ENCODE measurements around the gene SURF1. TPM values are rescaled to one million over a fixed set of nuclear protein-coding genes. Genes with fewer than 3 reads are reported as not detected.
"Not testable (repeated sequence)": the region's sequence is repeated elsewhere in the genome, so short reads cannot be mapped to it uniquely, and the experiment has no call there.

The SURF1 gene
- total RNA-seq, 6 experiments from 2014 or later: 25.3 to 29.1 (median 26.8) TPM

DNA sequence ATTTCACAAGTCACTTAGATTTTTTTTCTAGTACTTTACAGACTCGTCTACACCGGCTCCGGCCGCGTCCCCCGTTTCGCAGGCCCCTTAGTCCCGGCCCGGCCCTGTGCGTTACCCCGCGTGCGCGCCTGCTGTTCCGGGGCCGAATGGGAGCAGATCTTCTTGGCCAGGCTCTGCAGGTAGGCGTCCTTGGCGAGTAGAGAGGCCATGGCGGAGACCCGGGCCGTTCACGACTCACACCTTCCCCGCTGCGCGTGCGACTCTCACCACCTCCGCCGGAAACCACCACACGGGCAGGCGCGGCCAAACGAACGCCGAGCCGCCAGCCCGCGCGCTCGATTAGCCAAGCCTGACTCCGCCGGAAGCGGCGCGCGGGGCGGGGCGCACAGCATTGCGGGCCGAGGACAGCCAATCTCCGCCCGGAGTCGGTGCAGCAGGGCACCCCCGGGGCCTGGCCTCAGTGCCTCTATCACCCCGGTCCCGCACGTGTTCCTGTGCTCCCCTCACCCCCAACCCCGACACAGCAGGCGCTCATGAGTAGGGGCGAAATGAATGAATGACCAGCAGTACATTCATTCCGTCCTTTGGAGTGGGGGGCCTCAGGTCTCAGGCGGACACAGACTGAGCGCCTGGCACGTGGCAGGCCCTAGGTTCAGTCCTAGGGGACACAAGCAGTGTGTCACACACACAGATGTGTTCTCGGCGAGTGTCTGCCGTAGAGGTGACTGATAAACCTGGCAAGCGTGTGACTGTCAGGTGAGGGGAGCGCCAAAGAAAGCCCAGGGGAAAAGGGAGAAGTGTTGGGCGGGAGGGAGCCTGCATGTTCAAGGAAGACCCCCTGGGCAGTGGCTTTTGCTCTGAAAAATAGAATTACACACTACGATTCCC, 20.1 kb downstream of the SURF1 start, which contains the start of gene SURF6:
Gene SURF6 (minus strand): TSS at position 265 of the 888 bp plus-strand sequence. CDS start 56 bp downstream, at position 209.
- Mint-ChIP-seq H3K27ac (peak within 1 kb of the TSS; percentile 92), H3K4me1 (ENCODE audit: low read depth) (peaks cover 7% of the 10 kb centered on the region), H3K4me3 (peak within 1 kb of the TSS; percentile 99), H3K36me3 (ENCODE audit: low read depth) (peaks cover 27% of the 10 kb centered on the region), H3K9me3 (no peaks in the 10 kb centered on the region), H3K27me3 (ENCODE audit: insufficient read depth) (peaks cover 4% of the 10 kb centered on the region; the same call in 1 of the 2 replicates)
- peak; percentile 82 for DNase-seq
- TF ChIP-seq, protein P1, sequence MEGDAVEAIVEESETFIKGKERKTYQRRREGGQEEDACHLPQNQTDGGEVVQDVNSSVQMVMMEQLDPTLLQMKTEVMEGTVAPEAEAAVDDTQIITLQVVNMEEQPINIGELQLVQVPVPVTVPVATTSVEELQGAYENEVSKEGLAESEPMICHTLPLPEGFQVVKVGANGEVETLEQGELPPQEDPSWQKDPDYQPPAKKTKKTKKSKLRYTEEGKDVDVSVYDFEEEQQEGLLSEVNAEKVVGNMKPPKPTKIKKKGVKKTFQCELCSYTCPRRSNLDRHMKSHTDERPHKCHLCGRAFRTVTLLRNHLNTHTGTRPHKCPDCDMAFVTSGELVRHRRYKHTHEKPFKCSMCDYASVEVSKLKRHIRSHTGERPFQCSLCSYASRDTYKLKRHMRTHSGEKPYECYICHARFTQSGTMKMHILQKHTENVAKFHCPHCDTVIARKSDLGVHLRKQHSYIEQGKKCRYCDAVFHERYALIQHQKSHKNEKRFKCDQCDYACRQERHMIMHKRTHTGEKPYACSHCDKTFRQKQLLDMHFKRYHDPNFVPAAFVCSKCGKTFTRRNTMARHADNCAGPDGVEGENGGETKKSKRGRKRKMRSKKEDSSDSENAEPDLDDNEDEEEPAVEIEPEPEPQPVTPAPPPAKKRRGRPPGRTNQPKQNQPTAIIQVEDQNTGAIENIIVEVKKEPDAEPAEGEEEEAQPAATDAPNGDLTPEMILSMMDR (IDR thresholded peaks at IDR 0.05): no peak

DNA sequence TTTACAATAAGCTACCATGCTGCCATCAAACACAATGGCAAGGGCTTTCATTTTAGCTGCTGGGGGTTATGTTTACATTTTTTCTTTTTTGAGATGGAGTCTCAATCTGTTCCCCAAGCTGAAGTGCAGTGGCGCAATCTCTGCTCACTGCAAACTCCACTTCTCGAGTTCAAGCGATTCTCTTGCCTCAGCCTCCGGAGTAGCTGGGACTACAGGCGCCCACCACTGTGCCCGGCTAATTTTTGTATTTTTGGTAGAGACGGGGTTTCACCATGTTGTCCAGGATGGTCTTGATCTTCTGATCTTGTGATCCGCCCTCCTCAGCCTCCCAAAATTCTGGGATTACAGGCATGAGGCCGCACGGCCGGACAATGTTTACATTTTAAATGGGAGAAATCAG, 21.4 kb downstream of the SURF1 start:
- H3K9me3 Mint-ChIP-seq; DNase-seq; H3K4me1 Mint-ChIP-seq (ENCODE audit: low read depth); H3K27me3 Mint-ChIP-seq (ENCODE audit: insufficient read depth): not testable (repeated sequence)
- Mint-ChIP-seq H3K4me3 (peak overlapping the region; percentile 99), H3K27ac (peak overlapping the region; percentile 92; the same call in 1 of the 2 replicates), H3K36me3 (ENCODE audit: low read depth) (peaks cover 34% of the 10 kb centered on the region)

DNA sequence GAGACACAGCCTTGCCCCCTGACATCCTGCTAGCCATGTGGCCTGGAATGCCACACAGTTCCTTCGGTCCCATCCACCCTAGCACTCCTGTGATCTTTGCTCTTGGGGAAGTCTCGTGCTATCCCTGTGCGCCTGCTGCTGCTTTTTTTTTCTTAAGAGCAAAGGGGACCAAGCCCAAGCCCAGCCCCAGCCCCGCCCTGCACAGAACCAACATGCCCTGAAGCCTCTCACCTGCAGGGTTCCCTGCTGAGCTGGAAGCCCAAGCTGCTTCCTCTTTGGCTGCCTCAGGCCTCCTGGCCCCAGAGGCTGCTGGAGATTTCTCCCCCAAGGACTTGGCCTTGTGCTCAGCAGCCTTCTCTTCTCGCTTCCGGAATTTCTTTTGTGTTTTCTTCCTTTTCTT, 22.1 kb downstream of the SURF1 start:
- TF ChIP-seq, protein P1 (IDR thresholded peaks at IDR 0.05): no peak
- Mint-ChIP-seq H3K4me1 (ENCODE audit: low read depth) (peaks cover 7% of the 10 kb centered on the region), H3K27ac (no peak overlapping the region), H3K27me3 (ENCODE audit: insufficient read depth) (peaks cover 4% of the 10 kb centered on the region; the same call in 1 of the 2 replicates), H3K9me3 (no peaks in the 10 kb centered on the region), H3K4me3 (peak overlapping the region; percentile 99; the same call in 1 of the 2 replicates), H3K36me3 (ENCODE audit: low read depth) (peaks cover 32% of the 10 kb centered on the region)
- DNase-seq: no peak

DNA sequence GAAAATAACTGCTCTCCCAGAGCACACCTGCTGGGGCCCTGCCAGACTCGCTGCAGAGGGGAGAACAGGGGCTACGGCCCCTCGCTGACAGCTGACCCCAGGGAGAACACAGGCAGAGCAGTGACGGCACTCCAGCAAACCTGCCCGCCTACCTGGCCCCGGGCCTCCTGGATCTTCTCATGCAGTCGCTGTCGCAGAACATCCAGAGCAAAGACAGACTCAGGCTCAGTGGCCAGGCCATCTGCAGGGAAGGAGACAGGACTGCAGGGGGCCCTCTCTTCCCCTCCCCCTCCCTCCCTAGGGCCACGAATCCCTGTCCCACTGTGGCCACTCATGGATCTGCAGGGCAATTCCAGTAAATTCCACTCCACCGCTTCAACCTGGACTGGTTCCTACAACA, 22.7 kb downstream of the SURF1 start:
- H3K4me1 Mint-ChIP-seq (ENCODE audit: low read depth): peaks cover 7% of the 10 kb centered on the region
- no peak for DNase-seq
- peaks cover 31% of the 10 kb centered on the region for H3K36me3 Mint-ChIP-seq (ENCODE audit: low read depth)
- peaks cover 4% of the 10 kb centered on the region; the same call in 1 of the 2 replicates for H3K27me3 Mint-ChIP-seq (ENCODE audit: insufficient read depth)
- no peak overlapping the region; the same call in 1 of the 2 replicates for H3K4me3 Mint-ChIP-seq
- H3K27ac Mint-ChIP-seq: no peak overlapping the region
- TF ChIP-seq, protein P1 (IDR thresholded peaks at IDR 0.05): peak; percentile 48
- no peaks in the 10 kb centered on the region for H3K9me3 Mint-ChIP-seq

DNA sequence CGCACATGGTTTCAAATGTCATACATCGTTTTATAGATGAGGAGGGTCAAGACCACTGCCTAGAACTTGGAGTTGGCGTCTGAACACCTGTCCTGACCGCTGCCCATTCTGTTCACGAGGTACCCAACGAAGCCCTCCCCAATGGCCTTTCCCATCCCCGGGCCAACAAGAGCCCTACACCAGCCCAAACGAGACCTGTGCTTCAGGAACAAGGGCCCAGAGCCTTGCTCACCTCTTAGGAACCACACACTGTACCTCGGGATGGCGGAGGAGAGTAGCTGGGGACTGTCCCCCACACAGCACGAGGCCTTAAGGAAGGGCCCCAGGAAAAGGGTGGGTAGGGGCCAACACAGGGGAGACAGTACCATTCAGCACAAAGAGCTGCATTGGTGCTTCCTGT, 23.3 kb downstream of the SURF1 start:
- H3K27me3 Mint-ChIP-seq (ENCODE audit: insufficient read depth): peaks cover 4% of the 10 kb centered on the region
- no peak overlapping the region for H3K4me3 Mint-ChIP-seq
- H3K27ac Mint-ChIP-seq: no peak overlapping the region
- H3K9me3 Mint-ChIP-seq: no peaks in the 10 kb centered on the region
- peaks cover 7% of the 10 kb centered on the region for H3K4me1 Mint-ChIP-seq (ENCODE audit: low read depth)
- DNase-seq: no peak
- TF ChIP-seq, protein P1 (IDR thresholded peaks at IDR 0.05): no peak
- H3K36me3 Mint-ChIP-seq (ENCODE audit: low read depth): peaks cover 31% of the 10 kb centered on the region

DNA sequence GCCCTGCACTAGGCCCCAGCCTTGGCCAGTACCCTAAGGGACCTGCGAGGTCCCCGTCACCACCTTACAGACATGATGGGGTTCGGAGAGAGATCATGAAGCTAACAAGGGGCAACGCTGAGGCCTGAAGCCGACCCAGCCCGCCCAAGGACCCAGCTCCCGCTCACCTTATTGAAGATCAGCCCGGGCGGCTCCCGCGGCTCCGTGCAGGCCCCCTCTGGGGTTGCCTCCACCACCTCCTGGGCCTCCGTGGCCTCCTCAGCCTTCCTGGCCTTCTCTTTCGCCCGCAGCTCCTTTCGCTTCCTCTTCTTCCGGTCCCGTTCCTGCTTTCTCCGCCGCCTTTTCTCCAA, 23.9 kb downstream of the SURF1 start:
- peaks cover 7% of the 10 kb centered on the region for H3K4me1 Mint-ChIP-seq (ENCODE audit: low read depth)
- no peak overlapping the region for H3K4me3 Mint-ChIP-seq
- no peaks in the 10 kb centered on the region for H3K9me3 Mint-ChIP-seq
- TF ChIP-seq, protein P1 (IDR thresholded peaks at IDR 0.05): no peak
- H3K36me3 Mint-ChIP-seq (ENCODE audit: low read depth): peaks cover 31% of the 10 kb centered on the region
- DNase-seq: no peak
- no peak overlapping the region for H3K27ac Mint-ChIP-seq
- peaks cover 4% of the 10 kb centered on the region for H3K27me3 Mint-ChIP-seq (ENCODE audit: insufficient read depth)

Data from HFFc6 (cell line).